GM12878 (cell line): ENCODE measurements around the gene CCDC186. TPM values are rescaled to one million over a fixed set of nuclear protein-coding genes. Genes with fewer than 3 reads are reported as not detected.

ENCODE experiments used
- ATAC-seq: fragments of 200-7000 bp; cut with Tn5 transposase; 3 replicates; pipeline ENCODE4 v1.9.1; 2020; ENCODE audit warnings: mild to moderate bottlenecking, moderate library complexity
- BruUV-seq: library from RNA; stranded (reverse); fragments of 400-500 nt; replicated peaks from 2 replicates; lab custom pipeline; 2021; lab: Mats Ljungman, UMichigan
- CTCF ChIA-PET: fragments of 300-600 bp; sonication (Branson Sonifier 250); formaldehyde crosslinking; extraction: SDS; loops from one replicate; lab custom pipeline; 2021; ENCODE audit warnings: inconsistent platforms; lab: Yijun Ruan, JAX
- POLR2A ChIA-PET: fragments of 350-600 bp; formaldehyde crosslinking; extraction: SDS; loops from one replicate; lab custom pipeline; 2021; ENCODE audit warnings: inconsistent platforms; lab: Charles Lee
- RAD21 ChIA-PET: fragments of 300-600 bp; sonication (Branson Sonifier 250); formaldehyde crosslinking; loops from one replicate; lab custom pipeline; 2023; ENCODE audit warnings: antibody characterized with exemption; ENCODE audit not compliant: unreplicated experiment; lab: Charles Lee
- SMC1A ChIA-PET: fragments of 300-600 bp; sonication (Branson Sonifier 250); formaldehyde crosslinking; loops from one replicate; lab custom pipeline; 2023; ENCODE audit not compliant: unreplicated experiment, uncharacterized antibody; lab: Charles Lee
- DNase-seq: peaks from one replicate; pipeline ENCODE4 v3.0.0-alpha.2; 2011; ENCODE audit warnings: low read depth, low spot score
- FAIRE-seq: peaks from 3 replicates; lab custom pipeline; 2011; peaks lifted over from hg19 to GRCh38; lab: Jason Lieb, UNC
- H2AFZ ChIP-seq: 2 replicates; pipeline ENCODE4 v1.6.0; 2011; ENCODE audit warnings: low read depth, low read length, control low read depth; ENCODE audit not compliant: control insufficient read depth
- H3K27ac ChIP-seq: 2 replicates; pipeline ENCODE4 v1.5.1; 2011; ENCODE audit warnings: control low read depth; ENCODE audit not compliant: control insufficient read depth, insufficient read depth
- H3K27me3 ChIP-seq, 2 experiments: replicated peaks in 1 of 2; 2 replicates each; pipeline versions ENCODE4 v1.6.0 to v1.6.1; 2011; ENCODE audit warnings: low read length in 1 of 2; ENCODE audit not compliant: control insufficient read depth in 2 of 2, insufficient read depth in 2 of 2
- H3K36me3 ChIP-seq, 2 experiments: 2 replicates each; pipeline ENCODE4 v1.5.1; 2011; ENCODE audit warnings: low read length in 1 of 2; ENCODE audit not compliant: control insufficient read depth in 2 of 2, insufficient read depth in 2 of 2
- H3K4me1 ChIP-seq: 2 replicates; pipeline ENCODE4 v1.6.1; 2011; ENCODE audit warnings: mild to moderate bottlenecking, low read length, moderate library complexity, mixed read lengths; ENCODE audit not compliant: control insufficient read depth, insufficient read depth
- H3K4me2 ChIP-seq: 2 replicates; pipeline ENCODE4 v1.6.0; 2011; ENCODE audit warnings: control low read depth; ENCODE audit not compliant: control insufficient read depth, insufficient read depth
- H3K4me3 ChIP-seq: fragments of 200-600 bp; sonication (generic); 2 replicates; pipeline ENCODE4 v1.5.1; 2016
- H3K79me2 ChIP-seq: 2 replicates; pipeline ENCODE4 v1.6.0; 2011; ENCODE audit warnings: low read length; ENCODE audit not compliant: control insufficient read depth, insufficient read depth
- H3K9ac ChIP-seq: 2 replicates; pipeline ENCODE4 v1.8.0; 2011; ENCODE audit warnings: low read length, control low read depth, mixed read lengths; ENCODE audit not compliant: control insufficient read depth, insufficient read depth
- H3K9me3 ChIP-seq: replicated peaks from 3 replicates; pipeline ENCODE4 v1.5.1; 2011; ENCODE audit warnings: mild to moderate bottlenecking, low read length; ENCODE audit not compliant: control insufficient read depth, insufficient read depth
- H4K20me1 ChIP-seq: 2 replicates; pipeline ENCODE4 v1.6.0; 2011; ENCODE audit not compliant: control insufficient read depth, insufficient read depth
- EP300 ChIP-seq, 2 experiments: fragments of 150-350 bp in 1 of 2; IDR thresholded peaks; 2 replicates each; pipeline ENCODE4 v1.6.1; 2011 to 2012; ENCODE audit warnings: low read depth in 2 of 2, low read length in 2 of 2, borderline replicate concordance in 1 of 2, improper control_type of control experiment in 1 of 2, inconsistent platforms in 1 of 2; ENCODE audit not compliant: control insufficient read depth in 1 of 2
- MLLT1 ChIP-seq: fragments of 450-650 bp; IDR thresholded peaks from 2 replicates; pipeline ENCODE4 v1.6.1; 2016; ENCODE audit warnings: mild to moderate bottlenecking
- MYC ChIP-seq: IDR thresholded peaks from 2 replicates; pipeline ENCODE4 v1.6.1; 2011; ENCODE audit warnings: mild to moderate bottlenecking, low read length, moderate library complexity, inconsistent platforms; ENCODE audit not compliant: insufficient read depth, insufficient replicate concordance, insufficient read length, severe bottlenecking
- NR2F1 ChIP-seq: fragments of 450-650 bp; conservative IDR thresholded peaks from 2 replicates; pipeline ENCODE4 v1.6.1; 2017; ENCODE audit warnings: mild to moderate bottlenecking
- RB1 ChIP-seq: fragments of 450-650 bp; formaldehyde crosslinking; IDR thresholded peaks from 2 replicates; pipeline ENCODE4 v1.6.1; 2017; ENCODE audit warnings: mild to moderate bottlenecking, borderline replicate concordance
- SIN3A ChIP-seq: IDR thresholded peaks from 2 replicates; pipeline ENCODE4 v1.6.1; 2012; ENCODE audit warnings: low read depth, low read length, improper control_type of control experiment
- SPI1 ChIP-seq: IDR thresholded peaks from 2 replicates; pipeline ENCODE4 v1.6.1; 2011; ENCODE audit warnings: low read depth, mild to moderate bottlenecking, low read length, moderate library complexity, borderline replicate concordance; ENCODE audit not compliant: insufficient read depth
- SREBF2 ChIP-seq: IDR thresholded peaks from 2 replicates; pipeline ENCODE4 v1.6.1; 2012; ENCODE audit warnings: mild to moderate bottlenecking, low read length
- TBL1XR1 ChIP-seq: IDR thresholded peaks from 2 replicates; pipeline ENCODE4 v1.6.1; 2012; ENCODE audit warnings: low read depth, low read length, improper control_type of control experiment
- WGBS: methylation state at CpG from one replicate; pipeline ENCODE4 v1.1.6; 2016; ENCODE audit warnings: low lambda C conversion rate; ENCODE audit not compliant: insufficient replicate concordance, insufficient coverage; ENCODE audit errors: missing lambda C conversion rate; 5-methylcytosine and 5-hydroxymethylcytosine counted together
- in situ Hi-C: fragments of 300-500 bp; cut with MboI; formaldehyde crosslinking; loops from 9 replicates; pipeline ENCODE4 v1.14.3; 2018; ENCODE audit warnings: mixed read lengths
- intact Hi-C: fragments of 100-400 bp; cut with micrococcal nuclease; formaldehyde crosslinking; loops from one replicate; pipeline ENCODE4 v1.14.2; 2022; ENCODE audit not compliant: unreplicated experiment
- polyA plus RNA-seq, 11 experiments: library from polyadenylated mRNA; depleted of rRNA in 4 of 11; unstranded in 6 of 11; stranded (reverse) in 5 of 11; fragments of >200 nt; fragmentation: Nextera tagmentation in 4 of 11; fragmentation: Illumina TruSeq in 1 of 11; extraction: Ambion mirVana in 4 of 11; extraction: Trizol in 1 of 11; gene quantifications; 1 replicate in 1 of 11; 2 replicates in 10 of 11; pipeline versions ENCODE4 v1.2.1 to v1.2.3, GENCODE V29; 2011 to 2016; ENCODE audit warnings: inconsistent platforms in 2 of 11, missing spikeins in 2 of 11, low read depth in 1 of 11
- total RNA-seq, 4 experiments: library from RNA; depleted of rRNA in 3 of 4; stranded (reverse); fragments of >200 nt in 3 of 4; fragmentation: Illumina TruSeq in 1 of 4; extraction: Trizol in 1 of 4; gene quantifications; 2 replicates each; pipeline versions ENCODE4 v1.2.1 to v1.2.3, GENCODE V29; 2013 to 2021

Gene CCDC186
- total and polyA plus RNA-seq, 10 of the 15 experiments (the other 5 are each of a cell fraction or from before 2014, with no cell fraction given), result 3.5 to 13.1 (median 7.3) TPM

GRCh38 chr10:114188900-114189299 is 14.9 kb upstream of the CCDC186 start:
- Histone ChIP-seq H3K79me2 (no peaks in the 10 kb centered on the region), H3K4me1 (no peaks in the 10 kb centered on the region; the same call in 1 of the 2 replicates), H3K4me2 (no peak overlapping the region), H2AFZ (no peak overlapping the region), H3K9ac (no peak overlapping the region), H3K36me3 (no peaks in the 10 kb centered on the region), H4K20me1 (no peaks in the 10 kb centered on the region), H3K27me3 (peaks cover 0 to 3% of the 10 kb centered on the region in 2 experiments; a peak in 1 of 4 replicates), H3K27ac (no peak overlapping the region), H3K9me3 (no peaks in the 10 kb centered on the region), H3K4me3 (no peak overlapping the region)
- POLR2A ChIA-PET, result no interaction called here
- in situ Hi-C loops (loop anchor here (25.0 kb wide), 1 partner anchor 248 kb away; no protein-coding TSS in a partner anchor), intact Hi-C loops (no loop called here)
- RAD21 ChIA-PET, result no interaction called here
- 66% methylated on average over 3 of the region's 3 CpGs for WGBS
- no TSS peak for BruUV-seq
- FAIRE-seq (no peak), DNase-seq (no peak), ATAC-seq (no peak)
- CTCF ChIA-PET, result no interaction called here
- SMC1A ChIA-PET, result interaction anchor here (0.7 to 0.9 kb wide), 2 partner anchors 9 to 17 kb away, joined by 3 read pairs; no protein-coding TSS in a partner anchor
- TF ChIP-seq MLLT1 (no peak), TBL1XR1 (no peak), NR2F1 (no peak), SPI1 (no peak), RB1 (no peak), SIN3A (no peak), EP300 (IDR thresholded peaks at IDR 0.05; ENCODE audit: borderline replicate concordance in 1 of 2, control insufficient read depth in 1 of 2, low read depth in 2 of 2, low read length in 2 of 2) (no peak), MYC (no peak), SREBF2 (no peak)
